Liver (tissue), 9 donors: Measurements from ENCODE around the gene PIKFYVE. TPM values are rescaled to one million over a fixed set of nuclear protein-coding genes. Genes with fewer than 3 reads are reported as not detected.

ENCODE experiments used
- DNase-seq: peaks from one replicate; pipeline ENCODE4 v3.0.0-alpha.2; 2017; ENCODE audit warnings: low spot score
- H3K27ac ChIP-seq, 2 donors: one replicate each; pipeline ENCODE4 v1.7.0; 2013; ENCODE audit warnings: inconsistent platforms in 2 of 2, low read length in 2 of 2, control low read depth in 1 of 2, low read depth in 1 of 2, mild to moderate bottlenecking in 1 of 2
- H3K27me3 ChIP-seq, 4 donors: one replicate each; pipeline versions ENCODE4 v1.6.1 to v1.7.0; 2013; ENCODE audit warnings: low read length in 3 of 4, inconsistent platforms in 1 of 4, mild to moderate bottlenecking in 1 of 4, moderate library complexity in 1 of 4; ENCODE audit not compliant: control insufficient read depth in 4 of 4, insufficient read depth in 4 of 4
- H3K36me3 ChIP-seq, 4 donors: one replicate each; pipeline versions ENCODE4 v1.6.1 to v1.7.0; 2013; ENCODE audit warnings: low read length in 3 of 4, mild to moderate bottlenecking in 3 of 4, low read depth in 1 of 4, moderate library complexity in 1 of 4; ENCODE audit not compliant: control insufficient read depth in 4 of 4, insufficient read depth in 3 of 4
- H3K4me1 ChIP-seq, 4 donors: one replicate each; pipeline versions ENCODE4 v1.6.1 to v1.7.0; 2013; ENCODE audit warnings: low read length in 3 of 4, mild to moderate bottlenecking in 3 of 4, moderate library complexity in 1 of 4; ENCODE audit not compliant: control insufficient read depth in 4 of 4, insufficient read depth in 4 of 4
- H3K4me3 ChIP-seq, 3 donors: one replicate each; pipeline versions ENCODE4 v1.6.1 to v1.7.0; 2013; ENCODE audit warnings: low read length in 3 of 3, control low read depth in 1 of 3, low read depth in 1 of 3, mild to moderate bottlenecking in 1 of 3
- H3K9ac ChIP-seq, 2 donors: one replicate each; pipeline ENCODE4 v1.7.0; 2013; ENCODE audit warnings: low read length in 2 of 2, mild to moderate bottlenecking in 2 of 2, moderate library complexity in 2 of 2, control low read depth in 1 of 2, low read depth in 1 of 2
- H3K9me3 ChIP-seq, 4 donors: one replicate each; pipeline versions ENCODE4 v1.6.1 to v1.7.0; 2013; ENCODE audit warnings: low read length in 3 of 4; ENCODE audit not compliant: control insufficient read depth in 4 of 4
- ATF3 ChIP-seq: IDR thresholded peaks from 2 replicates; pipeline ENCODE4 v1.6.1; 2016; ENCODE audit warnings: antibody characterized with exemption
- EGR1 ChIP-seq, 2 donors: IDR thresholded peaks; 2 replicates each; pipeline ENCODE4 v1.6.1; 2016 to 2018; ENCODE audit warnings: antibody characterized with exemption in 2 of 2, low read depth in 2 of 2
- FOXA1 ChIP-seq: IDR thresholded peaks from 2 replicates; pipeline ENCODE4 v1.6.1; 2016; ENCODE audit warnings: antibody characterized with exemption
- FOXA2 ChIP-seq: IDR thresholded peaks from 2 replicates; pipeline ENCODE4 v1.6.1; 2016; ENCODE audit warnings: antibody characterized with exemption
- GABPA ChIP-seq, 2 donors: IDR thresholded peaks in 1 of 2; conservative IDR thresholded peaks in 1 of 2; 2 replicates each; pipeline ENCODE4 v1.6.1; 2016; ENCODE audit warnings: antibody characterized with exemption in 2 of 2, mild to moderate bottlenecking in 1 of 2, moderate library complexity in 1 of 2
- HNF4A ChIP-seq, 2 donors: conservative IDR thresholded peaks; 2 replicates each; pipeline ENCODE4 v1.6.1; 2016; ENCODE audit warnings: antibody characterized with exemption in 2 of 2, mild to moderate bottlenecking in 2 of 2
- HNF4G ChIP-seq: IDR thresholded peaks from 2 replicates; pipeline ENCODE4 v1.6.1; 2016; ENCODE audit warnings: antibody characterized with exemption
- JUND ChIP-seq, 2 donors: IDR thresholded peaks; 2 replicates each; pipeline ENCODE4 v1.6.1; 2016; ENCODE audit warnings: antibody characterized with exemption in 2 of 2
- NR2F2 ChIP-seq: IDR thresholded peaks from 2 replicates; pipeline ENCODE4 v1.6.1; 2016; ENCODE audit warnings: antibody characterized with exemption
- RAD21 ChIP-seq, 2 donors: IDR thresholded peaks; 2 replicates each; pipeline ENCODE4 v1.6.1; 2016; ENCODE audit warnings: antibody characterized with exemption in 2 of 2, mild to moderate bottlenecking in 2 of 2
- REST ChIP-seq: IDR thresholded peaks from 2 replicates; pipeline ENCODE4 v1.6.1; 2016; ENCODE audit warnings: antibody characterized with exemption, mild to moderate bottlenecking
- RXRA ChIP-seq, 2 donors: IDR thresholded peaks; 2 replicates each; pipeline ENCODE4 v1.6.1; 2017 to 2018; ENCODE audit warnings: antibody characterized with exemption in 2 of 2, mild to moderate bottlenecking in 1 of 2
- SP1 ChIP-seq: IDR thresholded peaks from 2 replicates; pipeline ENCODE4 v1.6.1; 2018; ENCODE audit warnings: antibody characterized with exemption, mild to moderate bottlenecking
- YY1 ChIP-seq: IDR thresholded peaks from 2 replicates; pipeline ENCODE4 v1.6.1; 2016; ENCODE audit warnings: antibody characterized with exemption, mild to moderate bottlenecking
- WGBS: extraction: QIAGEN DNeasy Blood & Tissue Kit; methylation state at CpG from one replicate; pipeline ENCODE4 v1.1.7; 2013; 5-methylcytosine and 5-hydroxymethylcytosine counted together
- polyA plus RNA-seq, 2 donors: library from polyadenylated mRNA; stranded (reverse) in 1 of 2; unstranded in 1 of 2; fragments of 200-250 nt in 1 of 2; fragments of >200 nt in 1 of 2; fragmentation: Nextera tagmentation in 1 of 2; extraction: Ambion mirVana in 1 of 2; gene quantifications; one replicate each; pipeline versions ENCODE4 v1.2.1 to v1.2.3, GENCODE V29; 2013 to 2015
- total RNA-seq, 2 donors: library from RNA; depleted of rRNA; stranded (reverse); fragments of >200 nt; gene quantifications; one replicate each; pipeline ENCODE4 v1.2.3, GENCODE V29; 2014
- TF ChIP-seq, protein P1 (sequence below): IDR thresholded peaks from 2 replicates; pipeline ENCODE4 v1.6.1; 2016; ENCODE audit warnings: antibody characterized with exemption
- TF ChIP-seq, protein P2 (sequence below): IDR thresholded peaks from 2 replicates; pipeline ENCODE4 v1.6.1; 2016; ENCODE audit warnings: antibody characterized with exemption
- donor health status: healthy.
- donor health status: healthy.
- donor health status: healthy.
- donor health status: healthy.
- donor health status: healthy.

Gene PIKFYVE
- total and polyA plus RNA-seq, 4 donors: 3.5 to 23.1 (median 9.1) TPM

DNA sequence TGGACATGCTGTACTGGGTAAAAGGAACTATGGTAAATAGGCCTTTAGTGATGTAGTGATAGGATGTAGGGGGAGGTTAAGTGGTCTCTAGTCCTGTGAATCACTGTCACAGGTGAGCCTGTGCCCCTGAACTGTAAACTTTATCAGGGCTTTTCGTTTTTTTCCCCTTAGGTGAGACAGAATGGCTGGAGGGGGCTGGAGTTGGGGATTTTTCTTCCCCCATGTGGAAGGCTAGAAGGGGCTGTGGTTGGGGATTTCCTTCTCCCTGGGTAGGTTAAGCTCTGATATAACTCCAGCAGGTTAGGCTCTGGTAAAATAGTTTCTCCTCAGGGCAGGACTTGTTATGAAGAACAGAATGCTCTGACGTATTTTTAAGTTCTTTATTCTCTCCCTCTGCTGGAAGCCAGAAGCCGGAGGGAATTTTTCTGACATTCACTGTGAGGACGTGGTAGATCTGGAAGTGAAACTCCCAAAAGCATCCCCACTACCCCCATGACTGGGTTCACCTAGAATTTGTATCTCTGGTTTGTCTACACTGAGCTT is 28.5 kb downstream of the PIKFYVE start:
- Histone ChIP-seq H3K36me3 (peaks cover 4 to 34% (median 24%) of the 10 kb centered on the region in 4 donors), H3K27ac (no peak overlapping the region)

GRCh38 chr2:208295834-208296233 is 29.8 kb downstream of the PIKFYVE start:
- no peak for TF ChIP-seq RAD21 (IDR thresholded peaks at IDR 0.05)
- no peak for TF ChIP-seq FOXA1
- TF ChIP-seq SP1: no peak
- no peak for TF ChIP-seq ATF3
- no peak for TF ChIP-seq RXRA (IDR thresholded peaks at IDR 0.05)
- no peak for TF ChIP-seq NR2F2
- TF ChIP-seq GABPA (IDR thresholded peaks at IDR 0.05 in 1 of 2, conservative IDR thresholded peaks at IDR 0.05 in 1 of 2): no peak
- no peak for TF ChIP-seq FOXA2
- no peak for TF ChIP-seq REST
- TF ChIP-seq JUND (IDR thresholded peaks at IDR 0.05): no peak
- no peak for TF ChIP-seq HNF4G
- TF ChIP-seq, protein P1, sequence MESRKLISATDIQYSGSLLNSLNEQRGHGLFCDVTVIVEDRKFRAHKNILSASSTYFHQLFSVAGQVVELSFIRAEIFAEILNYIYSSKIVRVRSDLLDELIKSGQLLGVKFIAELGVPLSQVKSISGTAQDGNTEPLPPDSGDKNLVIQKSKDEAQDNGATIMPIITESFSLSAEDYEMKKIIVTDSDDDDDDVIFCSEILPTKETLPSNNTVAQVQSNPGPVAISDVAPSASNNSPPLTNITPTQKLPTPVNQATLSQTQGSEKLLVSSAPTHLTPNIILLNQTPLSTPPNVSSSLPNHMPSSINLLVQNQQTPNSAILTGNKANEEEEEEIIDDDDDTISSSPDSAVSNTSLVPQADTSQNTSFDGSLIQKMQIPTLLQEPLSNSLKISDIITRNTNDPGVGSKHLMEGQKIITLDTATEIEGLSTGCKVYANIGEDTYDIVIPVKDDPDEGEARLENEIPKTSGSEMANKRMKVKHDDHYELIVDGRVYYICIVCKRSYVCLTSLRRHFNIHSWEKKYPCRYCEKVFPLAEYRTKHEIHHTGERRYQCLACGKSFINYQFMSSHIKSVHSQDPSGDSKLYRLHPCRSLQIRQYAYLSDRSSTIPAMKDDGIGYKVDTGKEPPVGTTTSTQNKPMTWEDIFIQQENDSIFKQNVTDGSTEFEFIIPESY: no peak
- no peak for TF ChIP-seq YY1
- Histone ChIP-seq H3K36me3 (peaks cover 2 to 28% (median 19%) of the 10 kb centered on the region in 4 donors), H3K27ac (no peak overlapping the region), H3K9me3 (no peaks in the 10 kb centered on the region), H3K27me3 (no peaks in the 10 kb centered on the region), H3K4me1 (no peaks in the 10 kb centered on the region), H3K4me3 (no peak overlapping the region), H3K9ac (no peak overlapping the region)
- DNase-seq: no peak
- WGBS: 94% methylated on average over 4 of the region's 4 CpGs

More for the DNA sequence above, 28.5 kb downstream of the PIKFYVE start:
- Histone ChIP-seq H3K27me3 (no peaks in the 10 kb centered on the region), H3K4me1 (no peaks in the 10 kb centered on the region), H3K9me3 (peaks cover 0 to 3% (median 0%) of the 10 kb centered on the region in 4 donors), H3K4me3 (no peak overlapping the region), H3K9ac (no peak overlapping the region)
- WGBS: 88% methylated on average over 4 of the region's 4 CpGs
- DNase-seq: no peak
- TF ChIP-seq, protein P2, sequence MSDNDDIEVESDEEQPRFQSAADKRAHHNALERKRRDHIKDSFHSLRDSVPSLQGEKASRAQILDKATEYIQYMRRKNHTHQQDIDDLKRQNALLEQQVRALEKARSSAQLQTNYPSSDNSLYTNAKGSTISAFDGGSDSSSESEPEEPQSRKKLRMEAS: no peak
- TF ChIP-seq JUND (IDR thresholded peaks at IDR 0.05): no peak
- TF ChIP-seq EGR1 (IDR thresholded peaks at IDR 0.05; ENCODE audit: low read depth in 2 of 2): no peak
- TF ChIP-seq, protein P1: no peak
- no peak for TF ChIP-seq HNF4A (conservative IDR thresholded peaks at IDR 0.05)
